B cell (primary cell): Measurements from ENCODE around the gene CPOX.

Experiments used
- CTCF ChIP-seq: fragments of 200-600 bp; IDR thresholded peaks from one replicate; pipeline ENCODE4 v1.8.0; 2022; ENCODE audit warnings: antibody characterized with exemption, mild to moderate bottlenecking
- EZH2 ChIP-seq: IDR thresholded peaks from 2 replicates; pipeline ENCODE4 v1.6.1; 2012; ENCODE audit warnings: borderline replicate concordance, low read depth, mild to moderate bottlenecking, moderate library complexity, low read length; ENCODE audit not compliant: insufficient read depth, poor library complexity, severe bottlenecking

- TF ChIP-seq CTCF, result no peak
- no peak for TF ChIP-seq EZH2
Measured at GRCh38 chr3:98550833-98551232, 42.6 kb downstream of the CPOX start.
